HUES64 (cell line): ENCODE data around the gene IFNGR1.

Experiments used
- H3K27ac ChIP-seq: 2 replicates; pipeline ENCODE4 v1.7.0; 2013; ENCODE audit warnings: low read depth, low read length, inconsistent platforms
- H3K27me3 ChIP-seq: 2 replicates; pipeline ENCODE4 v1.6.1; 2013; ENCODE audit warnings: mild to moderate bottlenecking, low read length; ENCODE audit not compliant: insufficient read depth
- H3K36me3 ChIP-seq: 2 replicates; pipeline ENCODE4 v1.6.1; 2013; ENCODE audit warnings: mild to moderate bottlenecking, low read length; ENCODE audit not compliant: insufficient read depth
- H3K4me1 ChIP-seq: 2 replicates; pipeline ENCODE4 v1.6.1; 2013; ENCODE audit warnings: mild to moderate bottlenecking, low read length, moderate library complexity; ENCODE audit not compliant: insufficient read depth
- H3K4me3 ChIP-seq: 2 replicates; pipeline ENCODE4 v1.5.1; 2013; ENCODE audit warnings: mild to moderate bottlenecking, low read length, moderate library complexity
- H3K9ac ChIP-seq: 2 replicates; pipeline ENCODE4 v1.6.1; 2013; ENCODE audit warnings: mild to moderate bottlenecking, low read depth, low read length
- H3K9me3 ChIP-seq: 2 replicates; pipeline ENCODE4 v1.6.1; 2013; ENCODE audit warnings: low read depth, low read length; ENCODE audit not compliant: insufficient read depth
- WGBS: fragments of 150-250, 120-280 bp; methylation state at CpG from one replicate; pipeline ENCODE4 v1.1.7; 2013; ENCODE audit warnings: missing lambda C conversion rate; 5-methylcytosine and 5-hydroxymethylcytosine counted together

Gene IFNGR1

DNA sequence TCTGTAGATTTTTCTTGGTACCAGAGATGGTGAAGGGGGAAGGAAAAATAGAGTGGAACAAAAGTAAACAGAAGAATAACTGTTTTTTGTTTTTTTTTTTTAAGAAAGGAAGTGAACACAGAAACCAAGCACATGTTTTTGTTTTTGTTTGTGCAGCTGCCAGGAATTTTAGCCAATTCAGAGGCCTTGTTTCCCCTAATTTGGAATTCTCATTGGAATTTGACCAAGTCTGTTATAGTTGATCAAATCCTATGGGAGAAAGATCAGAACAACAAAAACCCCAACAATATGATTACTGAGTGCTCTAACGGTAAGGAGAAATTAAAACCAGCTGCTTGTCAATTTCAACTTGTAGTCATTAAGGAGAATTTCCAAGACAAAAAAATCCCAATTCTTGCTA is 27.5 kb downstream of the IFNGR1 start:
- no peaks in the 10 kb centered on the region for H3K27me3 ChIP-seq
- H3K4me3 ChIP-seq: no peak overlapping the region
- H3K9ac ChIP-seq: no peak overlapping the region
- 100% methylated on average over 1 of the region's 1 CpG for WGBS
- no peak overlapping the region for H3K27ac ChIP-seq
- H3K4me1 ChIP-seq: no peaks in the 10 kb centered on the region
- peaks cover under 1% of the 10 kb centered on the region; the same call in 1 of the 2 replicates for H3K36me3 ChIP-seq
- peaks cover 53% of the 10 kb centered on the region for H3K9me3 ChIP-seq

DNA sequence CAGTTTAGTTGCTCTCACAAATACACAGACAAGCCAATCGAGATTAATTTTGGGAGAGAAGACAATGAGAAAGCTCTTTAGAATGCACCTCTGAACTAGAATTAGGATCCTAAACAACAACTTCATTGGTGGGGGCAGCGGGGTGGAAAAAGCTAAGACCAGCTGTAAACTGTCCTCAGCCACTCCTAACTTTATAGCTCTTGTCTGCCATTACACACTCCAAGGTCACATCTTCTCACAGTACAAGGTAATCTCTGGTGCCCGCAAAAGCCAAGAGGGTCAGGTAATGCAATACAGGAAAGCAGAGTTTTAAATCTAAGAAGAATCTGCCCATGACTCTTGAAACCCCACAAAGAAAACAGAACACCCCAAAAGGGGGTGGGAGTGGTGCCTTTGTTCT is 27.9 kb downstream of the IFNGR1 start:
- no peak overlapping the region for H3K27ac ChIP-seq
- H3K4me1 ChIP-seq: no peaks in the 10 kb centered on the region
- H3K9ac ChIP-seq: no peak overlapping the region
- no peaks in the 10 kb centered on the region for H3K27me3 ChIP-seq
- H3K9me3 ChIP-seq: peaks cover 55% of the 10 kb centered on the region
- H3K36me3 ChIP-seq: no peaks in the 10 kb centered on the region
- 87% methylated on average over 3 of the region's 3 CpGs for WGBS
- H3K4me3 ChIP-seq: no peak overlapping the region

- H3K36me3 ChIP-seq: no peaks in the 10 kb centered on the region
- no peak overlapping the region for H3K4me3 ChIP-seq
- H3K9me3 ChIP-seq: peaks cover 61% of the 10 kb centered on the region
- no peaks in the 10 kb centered on the region for H3K27me3 ChIP-seq
- no peak overlapping the region for H3K9ac ChIP-seq
- H3K27ac ChIP-seq: no peak overlapping the region
- no peaks in the 10 kb centered on the region for H3K4me1 ChIP-seq
- WGBS: 90% methylated on average over 5 of the region's 5 CpGs
Observed at GRCh38 chr6:137190583-137191094, 28.5 kb downstream of the IFNGR1 start.

DNA sequence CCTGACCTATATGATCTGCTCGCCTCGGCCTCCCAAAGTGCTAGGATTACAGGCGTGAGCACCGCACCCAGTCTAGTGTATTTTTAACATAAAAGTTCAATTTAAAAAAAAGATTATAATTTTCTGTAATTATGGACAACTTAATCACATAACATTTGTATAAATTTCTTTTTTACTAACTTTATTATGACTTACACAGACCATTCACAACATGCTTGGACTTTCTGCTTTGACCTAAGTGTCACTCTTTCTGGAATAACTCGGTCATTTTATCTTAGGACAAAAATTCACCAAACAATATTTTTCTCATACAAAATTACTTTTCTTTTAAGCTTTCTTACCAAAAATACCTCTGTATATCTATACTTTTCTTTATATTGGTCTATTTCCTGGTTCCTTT is 30.3 kb downstream of the IFNGR1 start:
- WGBS: 85% methylated on average over 4 of the region's 5 CpGs
- Histone ChIP-seq H3K27ac (no peak overlapping the region), H3K9me3 (peaks cover 79% of the 10 kb centered on the region), H3K4me3 (no peak overlapping the region), H3K4me1 (no peaks in the 10 kb centered on the region), H3K27me3 (no peaks in the 10 kb centered on the region), H3K9ac (no peak overlapping the region), H3K36me3 (no peaks in the 10 kb centered on the region)

DNA sequence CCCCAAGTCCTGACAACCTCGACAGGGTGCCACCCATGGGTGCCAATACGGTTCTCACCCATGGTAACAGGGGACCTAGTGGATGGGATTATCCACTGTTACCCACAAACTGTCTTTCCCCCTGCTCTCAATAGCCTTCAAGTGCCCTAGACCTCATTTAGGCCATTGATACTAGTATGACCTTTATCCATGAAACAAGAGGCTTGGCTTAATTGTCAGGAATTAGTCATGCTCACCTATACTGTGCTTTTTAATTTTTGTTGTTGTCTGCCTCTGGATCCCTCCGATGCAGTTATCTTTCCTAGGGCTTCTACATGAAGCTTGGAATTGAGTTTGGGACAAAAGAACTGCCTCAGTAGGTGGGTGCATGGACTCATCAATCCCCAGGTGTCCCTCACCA is 33.9 kb downstream of the IFNGR1 start:
- Histone ChIP-seq H3K9ac (no peak overlapping the region), H3K9me3 (peaks cover 98% of the 10 kb centered on the region), H3K27ac (no peak overlapping the region), H3K27me3 (no peaks in the 10 kb centered on the region), H3K4me1 (no peaks in the 10 kb centered on the region), H3K4me3 (no peak overlapping the region), H3K36me3 (no peaks in the 10 kb centered on the region)
- WGBS: 95% methylated on average over 3 of the region's 3 CpGs

GRCh38 chr6:137182654-137183073 is 36.5 kb downstream of the IFNGR1 start:
- no peak overlapping the region for H3K9ac ChIP-seq
- H3K4me3 ChIP-seq: no peak overlapping the region
- H3K36me3 ChIP-seq: no peaks in the 10 kb centered on the region
- H3K27ac ChIP-seq: no peak overlapping the region
- peaks cover 84% of the 10 kb centered on the region for H3K9me3 ChIP-seq
- H3K27me3 ChIP-seq: no peaks in the 10 kb centered on the region
- H3K4me1 ChIP-seq: no peaks in the 10 kb centered on the region

- Histone ChIP-seq H3K9me3 (peaks cover 78% of the 10 kb centered on the region), H3K36me3 (no peaks in the 10 kb centered on the region), H3K9ac (no peak overlapping the region), H3K4me3 (no peak overlapping the region), H3K27ac (no peak overlapping the region), H3K27me3 (no peaks in the 10 kb centered on the region), H3K4me1 (no peaks in the 10 kb centered on the region)
- WGBS: 100% methylated on average over 3 of the region's 3 CpGs
Observed at GRCh38 chr6:137181891-137182653, 37.1 kb downstream of the IFNGR1 start.

- peaks cover 35% of the 10 kb centered on the region for H3K9me3 ChIP-seq
- no peak overlapping the region for H3K27ac ChIP-seq
- H3K9ac ChIP-seq: no peak overlapping the region
- no peak overlapping the region for H3K4me3 ChIP-seq
- H3K27me3 ChIP-seq: no peaks in the 10 kb centered on the region
- H3K4me1 ChIP-seq: peaks cover under 1% of the 10 kb centered on the region; the same call in 1 of the 2 replicates
- WGBS: 96% methylated on average over 1 of the region's 1 CpG
- H3K36me3 ChIP-seq: no peaks in the 10 kb centered on the region
Observed at GRCh38 chr6:137177611-137178010, 41.6 kb downstream of the IFNGR1 start.

DNA sequence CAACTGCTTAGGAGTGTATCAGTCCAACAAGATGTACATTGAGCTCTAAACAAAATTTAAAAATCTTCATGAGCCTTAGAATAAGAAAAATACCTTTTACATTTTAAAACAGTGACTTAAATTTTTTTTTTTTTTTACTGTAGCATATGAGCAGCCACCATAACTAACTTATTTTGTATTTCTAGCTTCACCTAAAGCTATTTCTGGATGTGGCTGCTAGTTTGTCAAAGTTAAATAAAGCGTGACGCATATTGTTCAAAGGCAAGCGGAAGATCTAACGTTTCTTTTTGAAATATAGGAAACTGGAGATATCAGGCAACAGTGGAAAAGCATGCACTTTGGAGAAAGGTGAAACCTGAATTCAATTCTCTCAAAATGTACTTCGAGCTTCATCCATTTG is 42.5 kb downstream of the IFNGR1 start:
- Histone ChIP-seq H3K4me1 (peaks cover 9% of the 10 kb centered on the region), H3K27ac (no peak overlapping the region), H3K36me3 (no peaks in the 10 kb centered on the region), H3K4me3 (no peak overlapping the region), H3K9ac (no peak overlapping the region), H3K27me3 (no peaks in the 10 kb centered on the region), H3K9me3 (peaks cover 26% of the 10 kb centered on the region)
- 93% methylated on average over 5 of the region's 5 CpGs for WGBS

GRCh38 chr6:137175868-137176245 is 43.3 kb downstream of the IFNGR1 start:
- peaks cover 17% of the 10 kb centered on the region for H3K4me1 ChIP-seq
- H3K9ac ChIP-seq: no peak overlapping the region
- H3K27ac ChIP-seq: no peak overlapping the region
- H3K4me3 ChIP-seq: no peak overlapping the region
- peaks cover 17% of the 10 kb centered on the region for H3K9me3 ChIP-seq
- no peaks in the 10 kb centered on the region for H3K36me3 ChIP-seq
- no peaks in the 10 kb centered on the region for H3K27me3 ChIP-seq
- WGBS: no CpG with 5 or more reads among the region's 1 CpG

GRCh38 chr6:137175157-137175867 is 43.9 kb downstream of the IFNGR1 start:
- peaks cover 15% of the 10 kb centered on the region for H3K9me3 ChIP-seq
- H3K36me3 ChIP-seq: no peaks in the 10 kb centered on the region
- H3K27ac ChIP-seq: no peak overlapping the region
- no peaks in the 10 kb centered on the region for H3K27me3 ChIP-seq
- H3K9ac ChIP-seq: no peak overlapping the region
- H3K4me3 ChIP-seq: no peak overlapping the region
- 88% methylated on average over 4 of the region's 4 CpGs for WGBS
- peaks cover 21% of the 10 kb centered on the region for H3K4me1 ChIP-seq
